ENCODE measurements around the gene EXOC3L1. TPM values are rescaled to one million over a fixed set of nuclear protein-coding genes. Genes with fewer than 3 reads are reported as not detected.
A peak's percentile ranks its signal among the peaks of the same experiment; 100 is the strongest.

Gene EXOC3L1
- total and polyA plus RNA-seq, 3 experiments from 2014 or later, result not detected

DNA sequence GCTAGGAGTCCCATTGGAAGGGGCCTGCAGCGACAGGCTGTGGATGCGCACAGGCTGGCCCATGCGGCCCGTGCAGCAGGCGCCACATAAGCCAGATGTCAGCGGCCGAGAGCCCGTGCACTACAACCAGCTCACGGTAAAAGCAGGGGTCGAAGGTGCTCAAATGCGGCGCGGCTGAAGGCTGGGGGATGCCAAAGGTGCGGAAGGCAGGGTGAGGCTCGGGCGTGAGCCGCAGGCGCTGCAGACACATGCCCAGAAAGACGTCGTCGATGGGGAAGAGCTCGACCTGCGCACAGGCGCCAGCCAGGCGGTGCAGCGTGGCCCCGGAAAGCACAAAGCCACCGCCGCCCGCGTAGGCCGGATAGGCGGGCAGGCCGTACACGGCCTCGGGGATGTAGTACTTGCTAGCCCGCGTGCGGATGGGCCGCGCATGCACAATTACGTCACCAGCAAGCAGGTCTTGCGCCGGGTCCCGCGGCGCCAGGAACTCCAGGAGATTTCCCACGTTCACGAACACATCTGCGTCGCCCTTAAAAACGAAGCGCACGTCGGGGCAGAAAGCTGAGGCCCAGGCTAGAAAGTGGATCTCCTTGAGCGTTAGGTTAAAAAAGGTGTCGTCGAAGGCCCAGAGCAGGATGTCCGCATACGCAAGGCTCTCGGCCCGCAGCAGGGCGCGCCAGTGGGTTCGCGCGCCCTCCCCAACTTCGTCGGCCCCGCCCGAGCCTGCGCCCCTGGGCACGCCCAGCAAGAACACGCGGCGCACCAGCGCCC, 40.5 kb downstream of the EXOC3L1 start:
- ChIA-PET CTCF (interaction anchor here (0.9 to 1.3 kb wide), 2 partner anchors 36 to 48 kb away, joined by 3 to 4 read pairs; no protein-coding TSS in a partner anchor), POLR2A (no interaction called here)
- Histone ChIP-seq H3K27me3 (ENCODE audit: insufficient read depth, low read length, poor library complexity, severe bottlenecking) (no peaks in the 10 kb centered on the region), H3K36me3 (ENCODE audit: insufficient read depth, low read length) (peaks cover 13% of the 10 kb centered on the region), H3K9me3 (ENCODE audit: low read length) (no peaks in the 10 kb centered on the region), H3K27ac (ENCODE audit: low read depth, low read length) (no peak overlapping the region), H3K4me1 (ENCODE audit: insufficient read depth, low read length) (peaks cover 7% of the 10 kb centered on the region), H3K4me3 (ENCODE audit: low read length) (no peak overlapping the region)
- Mint-ChIP-seq H3K27ac (no peak overlapping the region), H3K4me1 (peaks cover 21 to 40% (median 24%) of the 10 kb centered on the region in 3 donors), H3K27me3 (peaks cover 0 to 6% of the 10 kb centered on the region in 2 donors), H3K36me3 (peaks cover 5 to 39% (median 7%) of the 10 kb centered on the region in 3 donors), H3K9me3 (no peaks in the 10 kb centered on the region), H3K4me3 (peak overlapping the region in 6 of 7 donors; percentile 32 to 57 (median 44))
- no peak for DNase-seq

DNA sequence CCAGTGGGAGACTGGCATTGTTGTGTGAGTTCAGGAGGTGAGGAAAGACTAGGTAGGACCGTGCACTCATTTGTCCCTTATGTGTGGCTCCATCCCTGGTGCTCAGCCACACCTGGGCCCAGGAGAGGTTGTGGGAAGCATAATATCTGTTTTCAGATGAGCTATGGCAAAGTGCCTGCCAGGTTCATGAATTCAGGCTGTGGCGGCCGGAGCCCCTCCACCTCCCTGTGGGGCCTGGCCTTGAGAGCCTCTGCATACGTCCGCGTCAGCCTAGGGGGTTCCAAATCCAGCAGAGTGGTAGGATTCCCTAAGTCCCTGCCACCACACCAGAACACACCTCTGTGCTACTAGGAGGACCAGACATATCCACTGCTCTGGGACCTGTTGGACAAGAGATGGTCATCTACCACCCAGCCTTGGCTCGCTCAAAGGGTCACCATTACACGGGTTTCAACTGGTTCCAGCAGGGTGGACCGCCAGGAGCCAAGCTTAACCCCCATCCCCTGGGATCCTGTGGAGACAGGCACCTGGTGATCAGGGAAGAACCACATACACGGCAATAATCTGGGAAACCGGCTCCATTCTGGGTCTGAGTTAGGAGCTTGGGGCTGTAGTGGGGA, 41.2 kb downstream of the EXOC3L1 start:
- H3K4me3 Mint-ChIP-seq, result peak overlapping the region; percentile 32 to 57 (median 41)
- Histone ChIP-seq H3K4me1 (ENCODE audit: insufficient read depth, low read length) (peaks cover 7% of the 10 kb centered on the region), H3K9me3 (ENCODE audit: low read length) (no peaks in the 10 kb centered on the region), H3K4me3 (ENCODE audit: low read length) (no peak overlapping the region), H3K27ac (ENCODE audit: low read depth, low read length) (no peak overlapping the region), H3K27me3 (ENCODE audit: insufficient read depth, low read length, poor library complexity, severe bottlenecking) (no peaks in the 10 kb centered on the region), H3K36me3 (ENCODE audit: insufficient read depth, low read length) (peaks cover 14% of the 10 kb centered on the region)
- no peak for DNase-seq
- ChIA-PET POLR2A (no interaction called here), CTCF (interaction anchor here (0.9 to 1.3 kb wide), 2 partner anchors 37 to 48 kb away, joined by 3 to 4 read pairs; no protein-coding TSS in a partner anchor)
- no peaks in the 10 kb centered on the region for H3K9me3 Mint-ChIP-seq
- H3K36me3 Mint-ChIP-seq, result peaks cover 5 to 45% (median 12%) of the 10 kb centered on the region in 3 donors
- peaks cover 16 to 34% (median 19%) of the 10 kb centered on the region in 3 donors for H3K4me1 Mint-ChIP-seq
- H3K27me3 Mint-ChIP-seq, result peaks cover 0 to 6% of the 10 kb centered on the region in 2 donors
- no peak overlapping the region for H3K27ac Mint-ChIP-seq

DNA sequence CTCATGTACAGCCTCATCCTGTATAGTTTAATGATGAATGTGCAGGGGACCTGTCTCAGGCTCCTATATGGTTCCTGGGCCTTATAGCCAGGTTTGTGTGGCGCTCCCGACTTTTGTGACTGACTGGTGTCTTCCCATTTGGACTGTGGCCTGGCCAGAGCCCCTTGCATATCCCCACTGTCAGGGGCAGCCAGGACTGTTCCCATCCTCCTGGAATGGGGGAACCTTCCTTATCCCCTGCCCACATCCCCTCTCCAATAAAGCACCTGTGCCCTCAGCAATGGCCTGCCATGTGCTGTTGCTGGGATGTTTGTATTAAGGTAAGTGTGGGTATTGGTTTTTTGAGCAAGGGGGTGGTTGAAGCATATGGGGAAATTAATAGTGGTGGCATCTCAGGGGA, 41.7 kb downstream of the EXOC3L1 start:
- peaks cover 12 to 30% (median 16%) of the 10 kb centered on the region in 3 donors for H3K4me1 Mint-ChIP-seq
- H3K36me3 Mint-ChIP-seq, result peaks cover 5 to 49% (median 12%) of the 10 kb centered on the region in 3 donors
- Histone ChIP-seq H3K4me3 (ENCODE audit: low read length) (no peak overlapping the region), H3K9me3 (ENCODE audit: low read length) (no peaks in the 10 kb centered on the region), H3K4me1 (ENCODE audit: insufficient read depth, low read length) (peaks cover 7% of the 10 kb centered on the region), H3K27me3 (ENCODE audit: insufficient read depth, low read length, poor library complexity, severe bottlenecking) (no peaks in the 10 kb centered on the region), H3K27ac (ENCODE audit: low read depth, low read length) (no peak overlapping the region), H3K36me3 (ENCODE audit: insufficient read depth, low read length) (peaks cover 18% of the 10 kb centered on the region)
- ChIA-PET CTCF (no interaction called here), POLR2A (no interaction called here)
- no peak overlapping the region for H3K27ac Mint-ChIP-seq
- peak overlapping the region in 4 of 7 donors; percentile 41 to 57 (median 44) for H3K4me3 Mint-ChIP-seq
- no peaks in the 10 kb centered on the region for H3K9me3 Mint-ChIP-seq
- no peak for DNase-seq
- H3K27me3 Mint-ChIP-seq, result peaks cover 0 to 6% of the 10 kb centered on the region in 2 donors

DNA sequence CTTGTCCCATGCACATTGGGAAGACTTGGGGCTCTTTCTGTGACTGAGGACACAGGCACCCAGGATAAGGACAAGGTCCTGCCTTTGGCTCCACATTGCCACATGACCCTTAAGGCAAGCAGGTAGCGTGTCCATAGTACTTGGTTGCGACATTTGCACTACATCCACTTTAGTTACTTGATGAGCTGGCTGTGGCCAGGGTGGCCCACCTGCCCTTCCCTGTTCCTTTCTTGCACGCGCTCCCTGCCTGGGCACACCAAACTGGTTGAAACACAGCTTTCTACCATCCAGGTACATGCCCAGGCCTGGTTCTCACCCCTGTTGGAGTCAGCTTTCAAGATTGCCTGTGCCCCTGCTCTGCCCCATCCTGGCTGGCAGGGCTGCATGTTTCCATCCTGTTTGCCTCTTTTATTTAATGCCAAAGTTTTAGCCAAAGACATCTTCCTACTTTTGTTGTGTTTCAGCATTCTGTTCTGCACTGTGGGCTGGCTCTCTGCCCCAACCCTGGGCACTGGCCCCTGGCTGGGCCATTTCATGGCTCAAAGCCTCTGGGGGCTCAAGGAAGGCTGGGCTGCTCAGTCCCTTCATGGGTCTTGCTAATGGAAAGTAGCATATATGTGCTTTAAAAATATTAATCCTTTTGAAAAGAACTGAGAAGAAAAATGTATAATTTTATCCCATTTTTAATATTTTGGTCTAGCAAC, 42.3 kb downstream of the EXOC3L1 start:
- H3K27ac ChIP-seq (ENCODE audit: low read depth, low read length), result no peak overlapping the region
- peaks cover 6 to 24% (median 10%) of the 10 kb centered on the region in 3 donors for H3K4me1 Mint-ChIP-seq
- H3K27me3 Mint-ChIP-seq, result peaks cover 0 to 6% of the 10 kb centered on the region in 2 donors
- no peaks in the 10 kb centered on the region for H3K27me3 ChIP-seq (ENCODE audit: insufficient read depth, low read length, poor library complexity, severe bottlenecking)
- no peaks in the 10 kb centered on the region for H3K9me3 Mint-ChIP-seq
- H3K36me3 Mint-ChIP-seq, result peaks cover 5 to 54% (median 14%) of the 10 kb centered on the region in 3 donors
- H3K27ac Mint-ChIP-seq, result peak overlapping the region in 4 of 8 donors; percentile 15 to 68 (median 46)
- H3K4me3 Mint-ChIP-seq, result no peak overlapping the region
- ChIA-PET POLR2A (no interaction called here), CTCF (interaction anchor here (0.9 to 1.0 kb wide), 2 partner anchors 7 to 170 kb away, joined by 3 read pairs; no protein-coding TSS in a partner anchor)
- H3K36me3 ChIP-seq (ENCODE audit: insufficient read depth, low read length), result peaks cover 20% of the 10 kb centered on the region
- H3K9me3 ChIP-seq (ENCODE audit: low read length), result no peaks in the 10 kb centered on the region
- H3K4me1 ChIP-seq (ENCODE audit: insufficient read depth, low read length), result peaks cover 7% of the 10 kb centered on the region
- no peak for DNase-seq
- no peak overlapping the region for H3K4me3 ChIP-seq (ENCODE audit: low read length)

DNA sequence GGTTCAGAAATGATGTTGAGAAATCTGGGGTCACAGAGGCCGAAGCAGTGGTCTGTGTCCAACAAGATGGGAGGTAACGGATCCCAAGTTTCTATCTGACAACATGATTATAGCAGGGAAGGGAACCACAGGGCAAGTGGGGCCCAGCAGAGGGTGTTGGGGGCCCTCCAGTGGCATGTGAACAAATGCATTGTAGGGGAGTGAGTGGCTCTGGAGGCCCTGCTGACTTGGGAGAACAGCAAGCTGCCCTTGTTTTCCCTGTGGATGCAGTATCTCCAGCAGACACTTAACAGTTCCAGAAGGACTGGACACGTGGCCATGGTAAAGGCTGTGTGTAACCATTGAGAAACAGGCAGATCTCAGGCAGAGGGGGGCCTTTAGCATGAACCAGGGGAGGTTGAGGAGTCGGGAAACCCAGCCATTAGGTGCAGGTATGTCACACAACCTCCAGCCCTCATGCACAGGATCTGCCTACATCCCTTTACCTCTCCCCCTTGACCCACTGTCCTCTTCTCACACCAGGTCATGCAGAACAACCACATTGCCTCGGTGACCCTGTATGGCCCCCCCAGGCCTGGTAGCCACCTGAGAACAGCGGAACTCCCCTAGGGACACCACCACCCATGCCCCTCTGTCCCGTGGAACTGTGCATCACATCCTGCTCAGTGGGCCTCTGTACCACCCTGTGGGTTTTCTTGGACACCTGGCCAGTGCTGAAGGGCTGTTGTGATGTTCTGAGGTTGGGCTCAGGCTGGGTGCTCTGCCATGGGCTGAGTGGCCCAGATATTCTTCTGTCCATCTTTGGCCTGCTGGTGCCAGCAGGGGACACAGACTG, 43.2 kb downstream of the EXOC3L1 start:
- Mint-ChIP-seq H3K27me3 (peaks cover 0 to 6% of the 10 kb centered on the region in 2 donors), H3K27ac (peak overlapping the region in 1 of 8 donors; percentile 23), H3K36me3 (peaks cover 5 to 60% (median 18%) of the 10 kb centered on the region in 3 donors), H3K9me3 (no peaks in the 10 kb centered on the region), H3K4me1 (peaks cover 5 to 20% (median 8%) of the 10 kb centered on the region in 3 donors), H3K4me3 (peak overlapping the region in 1 of 7 donors; percentile 15)
- CTCF ChIA-PET, result interaction anchor here (0.9 to 2.0 kb wide), 3 partner anchors 8 to 169 kb away, joined by 3 to 8 read pairs (median 3); no protein-coding TSS in a partner anchor
- Histone ChIP-seq H3K9me3 (ENCODE audit: low read length) (no peaks in the 10 kb centered on the region), H3K4me1 (ENCODE audit: insufficient read depth, low read length) (peaks cover 7% of the 10 kb centered on the region), H3K27ac (ENCODE audit: low read depth, low read length) (no peak overlapping the region), H3K4me3 (ENCODE audit: low read length) (no peak overlapping the region), H3K27me3 (ENCODE audit: insufficient read depth, low read length, poor library complexity, severe bottlenecking) (no peaks in the 10 kb centered on the region), H3K36me3 (ENCODE audit: insufficient read depth, low read length) (peaks cover 20% of the 10 kb centered on the region)
- POLR2A ChIA-PET, result no interaction called here
- no peak for DNase-seq

DNA sequence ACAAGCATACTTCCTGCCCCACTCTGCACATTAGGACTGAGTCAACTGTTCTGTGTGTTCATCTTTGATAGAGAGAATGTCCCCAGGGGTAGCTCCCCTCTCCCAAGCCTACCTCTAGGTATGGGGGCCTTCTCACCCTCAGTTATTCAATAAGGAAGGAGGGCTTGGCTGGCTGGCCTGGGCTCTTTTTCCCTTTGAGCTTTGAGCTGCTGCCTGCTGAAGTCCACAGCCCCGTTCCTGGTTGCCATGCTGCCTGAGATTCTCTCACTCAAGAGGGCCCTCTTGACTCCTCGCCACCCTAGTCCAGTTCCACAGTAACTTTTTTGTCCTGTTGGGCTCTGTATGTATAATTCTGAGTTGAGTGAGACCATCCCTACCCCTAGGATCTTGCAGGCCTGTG, 44.2 kb downstream of the EXOC3L1 start:
- peaks cover 8 to 68% (median 22%) of the 10 kb centered on the region in 3 donors for H3K36me3 Mint-ChIP-seq
- no peaks in the 10 kb centered on the region for H3K9me3 ChIP-seq (ENCODE audit: low read length)
- peaks cover 0 to 6% of the 10 kb centered on the region in 2 donors for H3K27me3 Mint-ChIP-seq
- H3K27me3 ChIP-seq (ENCODE audit: insufficient read depth, low read length, poor library complexity, severe bottlenecking), result no peaks in the 10 kb centered on the region
- H3K4me3 Mint-ChIP-seq, result no peak overlapping the region
- peaks cover 28% of the 10 kb centered on the region for H3K36me3 ChIP-seq (ENCODE audit: insufficient read depth, low read length)
- POLR2A ChIA-PET, result no interaction called here
- no peak overlapping the region for H3K27ac ChIP-seq (ENCODE audit: low read depth, low read length)
- H3K27ac Mint-ChIP-seq, result peak overlapping the region in 2 of 8 donors; percentile 2 to 9
- CTCF ChIA-PET, result interaction anchor here (2.0 kb wide), 1 partner anchor 9 kb away, joined by 8 read pairs; no protein-coding TSS in a partner anchor
- peaks cover 0 to 11% (median 0%) of the 10 kb centered on the region in 3 donors for H3K4me1 Mint-ChIP-seq
- no peaks in the 10 kb centered on the region for H3K9me3 Mint-ChIP-seq
- DNase-seq, result no peak
- no peak overlapping the region for H3K4me3 ChIP-seq (ENCODE audit: low read length)
- H3K4me1 ChIP-seq (ENCODE audit: insufficient read depth, low read length), result peaks cover 4% of the 10 kb centered on the region

DNA sequence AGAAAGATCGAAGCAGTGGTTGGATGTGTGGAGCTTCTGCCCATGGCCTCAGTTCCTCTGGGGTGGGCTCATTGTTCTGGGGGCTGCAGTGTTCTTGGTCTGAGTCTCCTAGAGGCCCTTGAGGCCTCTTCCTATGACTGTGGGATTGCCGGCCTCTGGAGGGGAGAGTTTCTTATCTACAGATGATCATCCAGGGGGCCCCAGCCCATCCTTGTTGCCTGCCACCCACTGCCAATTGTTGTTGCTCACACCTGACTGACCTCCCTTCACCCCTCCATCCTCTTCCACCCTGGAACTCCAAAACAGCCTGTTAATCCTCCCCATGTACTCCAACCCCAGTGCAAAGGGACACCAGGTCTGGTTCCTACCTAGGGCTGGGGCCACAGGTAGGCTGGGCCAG, 45.0 kb downstream of the EXOC3L1 start:
- H3K36me3 ChIP-seq (ENCODE audit: insufficient read depth, low read length), result peaks cover 33% of the 10 kb centered on the region
- no peaks in the 10 kb centered on the region for H3K27me3 ChIP-seq (ENCODE audit: insufficient read depth, low read length, poor library complexity, severe bottlenecking)
- no peak overlapping the region for H3K27ac ChIP-seq (ENCODE audit: low read depth, low read length)
- no peaks in the 10 kb centered on the region for H3K9me3 ChIP-seq (ENCODE audit: low read length)
- peaks cover 8 to 76% (median 22%) of the 10 kb centered on the region in 3 donors for H3K36me3 Mint-ChIP-seq
- ChIA-PET CTCF (interaction anchor here (2.0 kb wide), 1 partner anchor 10 kb away, joined by 8 read pairs; no protein-coding TSS in a partner anchor), POLR2A (no interaction called here)
- no peaks in the 10 kb centered on the region for H3K4me1 ChIP-seq (ENCODE audit: insufficient read depth, low read length)
- peaks cover 0 to 11% (median 0%) of the 10 kb centered on the region in 3 donors for H3K4me1 Mint-ChIP-seq
- H3K27ac Mint-ChIP-seq, result peak overlapping the region in 3 of 8 donors; percentile 52 to 88 (median 68)
- no peak overlapping the region for H3K4me3 ChIP-seq (ENCODE audit: low read length)
- no peak overlapping the region for H3K4me3 Mint-ChIP-seq
- no peak for DNase-seq
- no peaks in the 10 kb centered on the region for H3K9me3 Mint-ChIP-seq
- peaks cover 0 to 6% of the 10 kb centered on the region in 2 donors for H3K27me3 Mint-ChIP-seq

Measured in CD8-positive, alpha-beta memory T cell (primary cell).